Activated naive CD8-positive, alpha-beta T cell treated with anti-CD3 and anti-CD28 coated beads for 36 hours (primary cell): ENCODE results near the gene RPL22. TPM values are rescaled to one million over a fixed set of nuclear protein-coding genes. Genes with fewer than 3 reads are reported as not detected.
"Not testable (repeated sequence)": the region's sequence is repeated elsewhere in the genome, so short reads cannot be mapped to it uniquely, and the experiment has no call there.

Experiments
- DNase-seq: peaks from one replicate; pipeline ENCODE4 v3.0.0; 2021
- H3K27ac Mint-ChIP-seq: one replicate; pipeline ENCODE4 v1.8.0; 2022; ENCODE audit warnings: mild to moderate bottlenecking, moderate library complexity, mixed read lengths
- H3K27me3 Mint-ChIP-seq: one replicate; pipeline ENCODE4 v1.8.0; 2022; ENCODE audit warnings: mild to moderate bottlenecking, mixed read lengths
- H3K36me3 Mint-ChIP-seq: one replicate; pipeline ENCODE4 v1.8.0; 2021; ENCODE audit warnings: mild to moderate bottlenecking, mixed read lengths
- H3K4me1 Mint-ChIP-seq: one replicate; pipeline ENCODE4 v1.8.0; 2021; ENCODE audit warnings: mixed read lengths
- H3K4me3 Mint-ChIP-seq: one replicate; pipeline ENCODE4 v1.8.0; 2022; ENCODE audit warnings: mild to moderate bottlenecking, moderate library complexity, mixed read lengths
- H3K9me3 Mint-ChIP-seq: one replicate; pipeline ENCODE4 v1.8.0; 2022; ENCODE audit warnings: mixed read lengths
- total RNA-seq, 2 experiments: library from RNA; stranded (reverse); gene quantifications; one replicate each; pipeline ENCODE4 v1.2.3, GENCODE V29; 2021

RPL22 gene
- total RNA-seq, 2 experiments from 2014 or later: 481 to 486 TPM

GRCh38 chr1:6239950-6240768, 40.8 kb upstream of the RPL22 start:
- no peaks in the 10 kb centered on the region for H3K36me3 Mint-ChIP-seq
- H3K4me3 Mint-ChIP-seq: no peak overlapping the region
- no peak for DNase-seq
- peaks cover 6% of the 10 kb centered on the region for H3K4me1 Mint-ChIP-seq
- H3K27ac Mint-ChIP-seq: no peak overlapping the region
- no peaks in the 10 kb centered on the region for H3K9me3 Mint-ChIP-seq
- H3K27me3 Mint-ChIP-seq: peaks cover 64% of the 10 kb centered on the region

GRCh38 chr1:6239213-6239752, 39.9 kb upstream of the RPL22 start:
- Mint-ChIP-seq H3K27me3 (peaks cover 55% of the 10 kb centered on the region), H3K4me1 (peaks cover 12% of the 10 kb centered on the region), H3K9me3 (no peaks in the 10 kb centered on the region), H3K4me3 (no peak overlapping the region), H3K27ac (no peak overlapping the region), H3K36me3 (peaks cover under 1% of the 10 kb centered on the region)
- DNase-seq: no peak

DNA sequence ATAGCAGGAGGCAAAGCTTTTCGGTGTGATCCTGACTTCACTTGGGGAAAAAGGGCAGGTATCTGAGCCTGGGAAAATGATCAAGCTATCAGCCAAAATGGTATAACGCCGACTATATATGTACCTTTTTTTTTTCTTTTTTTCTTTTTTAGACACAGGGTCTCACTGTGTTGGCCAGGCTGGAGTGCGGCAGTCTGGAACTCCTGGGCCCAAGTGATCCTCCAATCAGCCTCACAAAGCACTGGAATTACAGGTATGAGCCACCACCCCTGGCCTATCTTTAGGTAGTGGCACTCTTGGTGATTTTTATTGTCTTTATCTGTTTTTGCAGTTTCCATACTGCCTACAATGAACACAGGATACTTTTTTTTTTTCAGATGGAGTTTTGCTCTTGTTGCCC, 37.7 kb upstream of the RPL22 start:
- H3K9me3 Mint-ChIP-seq: no peaks in the 10 kb centered on the region
- H3K4me3 Mint-ChIP-seq: peak overlapping the region; percentile 22
- peaks cover 40% of the 10 kb centered on the region for H3K27me3 Mint-ChIP-seq
- no peak overlapping the region for H3K27ac Mint-ChIP-seq
- no peak for DNase-seq
- peaks cover 20% of the 10 kb centered on the region for H3K4me1 Mint-ChIP-seq
- H3K36me3 Mint-ChIP-seq: peaks cover 15% of the 10 kb centered on the region

DNA sequence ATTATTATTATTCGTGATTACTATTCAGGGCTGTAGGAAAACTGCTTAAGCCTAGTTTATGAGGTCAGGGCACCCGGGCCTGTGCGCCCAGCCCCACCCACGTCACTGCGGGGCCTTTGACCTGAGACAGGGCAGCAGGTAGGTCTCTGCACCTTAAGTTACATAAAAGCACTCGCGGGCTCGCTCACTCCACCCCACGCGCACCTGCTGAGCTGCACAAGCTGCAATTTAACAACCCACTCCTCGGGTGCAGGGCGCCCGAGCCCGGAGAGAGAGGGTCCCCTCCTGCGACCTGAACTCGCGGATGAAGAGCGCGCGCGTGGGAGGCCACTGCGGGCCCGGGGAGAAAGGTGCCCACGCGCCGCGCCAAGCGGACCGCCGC, 35.9 kb upstream of the RPL22 start:
- H3K4me3 Mint-ChIP-seq: peak overlapping the region; percentile 90
- peaks cover 18% of the 10 kb centered on the region for H3K4me1 Mint-ChIP-seq
- H3K9me3 Mint-ChIP-seq: no peaks in the 10 kb centered on the region

GRCh38 chr1:6234502-6235295, 35.3 kb upstream of the RPL22 start:
- DNase-seq: no peak
- Mint-ChIP-seq H3K27me3 (peaks cover 18% of the 10 kb centered on the region), H3K4me1 (peaks cover 18% of the 10 kb centered on the region), H3K4me3 (peak overlapping the region; percentile 90), H3K9me3 (no peaks in the 10 kb centered on the region), H3K27ac (peak overlapping the region; percentile 86), H3K36me3 (peaks cover 17% of the 10 kb centered on the region)

More for the DNA sequence above, 35.9 kb upstream of the RPL22 start:
- peaks cover 24% of the 10 kb centered on the region for H3K27me3 Mint-ChIP-seq
- peak overlapping the region; percentile 86 for H3K27ac Mint-ChIP-seq
- peaks cover 17% of the 10 kb centered on the region for H3K36me3 Mint-ChIP-seq
- no peak for DNase-seq

DNA sequence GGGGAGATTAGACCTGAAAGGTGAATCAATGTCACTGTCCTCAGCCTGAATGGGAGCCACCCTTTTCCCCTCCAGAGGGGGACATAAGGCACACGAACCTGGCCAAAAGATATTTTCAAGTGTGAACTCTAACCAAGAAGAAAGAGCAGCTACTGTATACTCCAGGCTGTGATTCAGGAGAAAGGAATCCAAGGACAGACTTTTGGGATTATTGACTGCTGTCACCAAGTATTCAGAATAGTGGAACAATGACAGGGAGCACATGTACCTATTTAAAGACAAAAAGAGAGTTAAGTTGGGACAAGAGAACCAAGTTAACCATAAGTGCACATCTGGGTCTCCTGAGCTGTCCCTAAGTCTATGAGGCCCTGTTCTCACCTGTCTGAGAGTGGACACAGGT, 34.0 kb upstream of the RPL22 start:
- H3K27me3 Mint-ChIP-seq: peaks cover 5% of the 10 kb centered on the region
- H3K36me3 Mint-ChIP-seq: peaks cover 17% of the 10 kb centered on the region
- DNase-seq: no peak
- H3K4me1 Mint-ChIP-seq: peaks cover 18% of the 10 kb centered on the region
- H3K27ac Mint-ChIP-seq: no peak overlapping the region
- no peak overlapping the region for H3K4me3 Mint-ChIP-seq
- H3K9me3 Mint-ChIP-seq: no peaks in the 10 kb centered on the region

DNA sequence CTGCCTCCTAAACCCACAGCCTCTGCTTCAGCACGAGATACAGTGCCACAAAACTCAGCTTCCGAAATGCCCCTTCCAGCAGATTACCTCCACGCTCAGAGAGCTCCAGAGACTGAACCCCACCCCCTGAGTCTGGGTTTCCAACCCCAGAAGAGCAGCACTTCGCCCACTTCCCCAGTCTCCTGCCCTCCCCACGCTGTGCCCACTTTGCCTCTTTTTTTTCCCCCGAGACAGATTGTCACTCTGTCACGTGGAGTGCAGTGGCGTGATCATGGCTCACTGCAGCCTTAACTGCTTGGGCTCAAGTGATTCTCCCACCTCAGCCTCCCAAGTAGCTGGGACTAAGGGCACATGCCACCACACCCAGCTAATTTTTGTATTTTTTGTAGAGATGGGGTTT, 26.3 kb upstream of the RPL22 start:
- Mint-ChIP-seq H3K27me3 (no peaks in the 10 kb centered on the region), H3K4me3 (no peak overlapping the region), H3K27ac (no peak overlapping the region), H3K4me1 (peaks cover 2% of the 10 kb centered on the region), H3K9me3 (no peaks in the 10 kb centered on the region), H3K36me3 (peaks cover 11% of the 10 kb centered on the region)
- DNase-seq: no peak

DNA sequence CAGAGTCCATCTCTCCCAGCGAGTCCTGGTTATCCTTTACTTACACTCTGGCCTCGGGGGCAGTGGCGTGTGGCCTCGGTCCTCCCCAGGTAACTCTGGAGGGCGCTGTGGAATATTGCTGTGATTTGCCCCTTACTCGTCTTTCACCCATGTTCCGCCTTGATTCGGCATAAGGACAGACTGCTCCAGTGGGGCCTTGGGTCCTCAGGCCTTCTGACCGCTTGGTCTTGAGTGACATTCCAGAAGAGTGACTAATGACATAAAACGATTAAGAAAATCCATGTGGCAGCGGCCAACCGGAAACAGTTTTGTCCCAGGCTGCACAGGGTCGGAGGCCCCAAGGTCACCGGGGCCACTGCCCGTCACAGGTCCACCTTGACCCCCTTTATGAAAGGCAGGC, 25.3 kb upstream of the RPL22 start:
- no peaks in the 10 kb centered on the region for H3K27me3 Mint-ChIP-seq
- H3K27ac Mint-ChIP-seq: no peak overlapping the region
- H3K4me3 Mint-ChIP-seq: no peak overlapping the region
- H3K36me3 Mint-ChIP-seq: peaks cover 11% of the 10 kb centered on the region
- H3K9me3 Mint-ChIP-seq: no peaks in the 10 kb centered on the region
- no peak for DNase-seq
- H3K4me1 Mint-ChIP-seq: peaks cover 2% of the 10 kb centered on the region

DNA sequence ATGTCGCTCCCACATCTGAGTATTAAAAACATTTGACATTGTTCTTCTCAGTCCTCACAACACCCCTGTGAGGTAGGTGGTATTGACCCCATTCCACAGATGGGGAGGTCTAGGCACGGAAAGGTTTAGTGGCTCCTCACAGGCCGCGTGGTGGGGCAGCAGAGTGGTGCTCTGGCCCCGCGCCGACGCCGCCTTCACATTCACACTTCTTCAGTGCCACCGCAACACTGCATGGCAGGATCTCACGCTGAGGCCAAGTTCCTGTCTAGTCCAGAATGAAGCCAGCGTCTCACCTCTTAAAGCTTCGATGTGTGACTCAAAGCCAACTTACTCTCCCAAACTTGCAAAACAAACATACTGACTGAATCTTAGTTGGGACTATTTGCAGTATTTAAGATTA, 24.2 kb upstream of the RPL22 start:
- H3K27me3 Mint-ChIP-seq: no peaks in the 10 kb centered on the region
- no peak overlapping the region for H3K4me3 Mint-ChIP-seq
- peaks cover 11% of the 10 kb centered on the region for H3K36me3 Mint-ChIP-seq

GRCh38 chr1:6222636-6223035, 23.2 kb upstream of the RPL22 start:
- Mint-ChIP-seq H3K36me3 (peaks cover 11% of the 10 kb centered on the region), H3K4me1 (peaks cover 2% of the 10 kb centered on the region), H3K9me3 (no peaks in the 10 kb centered on the region), H3K4me3 (no peak overlapping the region), H3K27ac (no peak overlapping the region), H3K27me3 (no peaks in the 10 kb centered on the region)
- no peak for DNase-seq

More for the DNA sequence above, 24.2 kb upstream of the RPL22 start:
- Mint-ChIP-seq H3K9me3 (no peaks in the 10 kb centered on the region), H3K27ac (no peak overlapping the region), H3K4me1 (peaks cover 2% of the 10 kb centered on the region)
- no peak for DNase-seq

DNA sequence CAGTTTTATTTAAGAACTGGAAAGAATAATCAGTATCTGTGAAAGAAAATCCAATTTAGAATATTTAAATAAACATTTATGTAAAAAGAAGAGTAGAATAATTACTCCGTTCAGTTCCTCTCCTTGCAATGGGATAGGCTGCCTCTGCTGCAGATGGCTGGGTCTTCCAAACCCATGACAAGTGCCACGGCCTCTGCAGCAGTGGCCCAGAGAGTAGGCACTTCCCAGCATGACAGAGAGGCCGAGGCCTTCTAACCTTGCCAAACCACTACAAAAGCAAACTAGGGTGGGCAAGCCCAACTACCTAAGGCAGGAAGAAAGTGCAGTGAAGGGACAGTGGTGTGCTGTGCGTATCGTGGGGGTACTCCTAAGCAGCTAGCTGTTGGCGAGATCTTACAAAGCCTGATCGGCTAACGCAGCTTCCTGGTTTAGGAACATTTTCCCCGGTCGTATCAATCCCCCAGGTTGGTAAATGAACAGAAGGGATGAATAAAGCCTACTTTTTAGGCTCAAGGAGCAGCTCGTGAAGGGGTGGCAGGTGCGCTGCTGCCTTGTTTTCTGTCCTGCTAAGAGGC, 21.9 kb upstream of the RPL22 start:
- Mint-ChIP-seq H3K9me3 (no peaks in the 10 kb centered on the region), H3K4me1 (no peaks in the 10 kb centered on the region), H3K36me3 (peaks cover 10% of the 10 kb centered on the region), H3K27me3 (no peaks in the 10 kb centered on the region), H3K4me3 (no peak overlapping the region), H3K27ac (no peak overlapping the region)
- DNase-seq: no peak

GRCh38 chr1:6220236-6220635, 20.8 kb upstream of the RPL22 start:
- peaks cover 6% of the 10 kb centered on the region for H3K36me3 Mint-ChIP-seq
- no peaks in the 10 kb centered on the region for H3K4me1 Mint-ChIP-seq
- H3K27ac Mint-ChIP-seq: no peak overlapping the region
- no peak for DNase-seq
- peaks cover 8% of the 10 kb centered on the region for H3K27me3 Mint-ChIP-seq
- no peak overlapping the region for H3K4me3 Mint-ChIP-seq
- no peaks in the 10 kb centered on the region for H3K9me3 Mint-ChIP-seq

DNA sequence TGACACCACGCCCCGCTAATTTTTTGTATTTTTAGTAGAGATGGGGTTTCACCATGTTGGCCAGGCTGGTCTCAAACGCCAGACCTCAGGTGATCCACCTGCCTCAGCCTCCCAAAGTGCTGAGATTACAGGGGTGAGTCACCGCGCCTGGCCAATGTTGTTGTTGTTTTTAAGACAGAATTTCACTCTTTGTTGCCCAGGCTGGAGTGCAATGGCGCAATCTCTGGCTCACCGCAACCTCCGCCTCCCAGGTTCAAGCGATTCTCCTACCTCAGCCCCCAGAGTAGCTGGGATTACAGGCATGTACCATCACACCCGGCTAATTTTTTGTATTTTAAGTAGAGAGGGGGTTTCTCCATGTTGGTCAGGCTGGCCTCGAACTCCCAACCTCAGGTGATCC, 20.2 kb upstream of the RPL22 start:
- not testable (repeated sequence) for H3K4me1 Mint-ChIP-seq, DNase-seq, H3K36me3 Mint-ChIP-seq, H3K9me3 Mint-ChIP-seq, H3K27ac Mint-ChIP-seq, H3K4me3 Mint-ChIP-seq
- H3K27me3 Mint-ChIP-seq: peaks cover 12% of the 10 kb centered on the region

GRCh38 chr1:6218375-6219164, 19.2 kb upstream of the RPL22 start:
- DNase-seq: no peak
- Mint-ChIP-seq H3K36me3 (no peaks in the 10 kb centered on the region), H3K27ac (no peak overlapping the region), H3K4me1 (no peaks in the 10 kb centered on the region), H3K9me3 (no peaks in the 10 kb centered on the region), H3K4me3 (no peak overlapping the region), H3K27me3 (peaks cover 14% of the 10 kb centered on the region)
